Measurements from ENCODE around the gene ANGPTL8.

- TF ChIP-seq GATA3 (IDR thresholded peaks at IDR 0.05; ENCODE audit: low read depth, low read length) (no peak), GATA2 (IDR thresholded peaks at IDR 0.05; ENCODE audit: low read depth, low read length) (no peak)
These were observed 22.1 kb downstream of the ANGPTL8 start for GRCh38 chr19:11261431-11261970.
